ENCODE measurements around the gene ZNFX1.

The ZNFX1 gene

DNA sequence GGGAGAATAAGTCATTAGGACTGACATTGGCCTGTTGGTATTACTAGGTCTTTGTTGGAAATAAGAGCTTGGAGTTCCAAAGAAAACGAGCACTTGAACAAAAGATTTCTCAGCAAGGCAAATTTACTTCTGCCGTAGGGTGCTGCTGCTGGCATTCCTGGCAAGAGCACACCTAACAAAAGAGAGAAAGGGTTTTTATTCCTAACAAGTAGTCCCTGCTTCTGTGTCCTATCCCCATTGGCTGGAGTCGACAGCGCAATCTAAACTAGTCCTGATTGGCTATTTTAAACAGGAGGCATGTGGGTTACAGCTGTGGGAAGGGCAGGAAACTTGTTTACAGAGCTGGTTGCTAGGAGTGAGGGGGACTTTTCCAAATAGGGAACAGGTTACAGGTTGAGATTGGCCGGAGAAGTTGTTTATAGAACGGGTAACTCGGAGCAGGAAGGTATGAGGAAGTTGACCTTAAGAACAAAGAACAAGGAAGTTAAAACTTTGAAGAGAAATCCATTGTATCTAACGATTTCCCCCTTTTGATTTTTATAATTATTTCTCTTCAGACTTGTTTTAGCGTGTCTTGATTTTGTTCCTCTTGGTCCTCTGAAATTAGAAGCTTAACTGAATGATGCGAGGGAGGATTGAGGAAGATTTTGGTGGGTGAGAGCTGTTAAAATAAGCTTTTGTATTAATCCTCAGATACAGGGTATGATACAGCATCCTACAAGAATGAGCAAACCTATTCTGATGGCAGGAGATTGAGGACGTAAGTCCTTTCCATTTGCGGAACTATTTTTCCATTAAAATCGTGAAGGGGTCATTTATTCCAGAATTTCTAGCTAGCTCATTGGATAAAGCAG, 3.4 kb upstream of the ZNFX1 start:
- in situ Hi-C loops (cut with HindIII; ENCODE audit: low pct_unique_long_range_greater_than_20kb, low sequenced_read_pairs): no loop called here
- DNase-seq (ENCODE audit: low read depth in 1 of 2, low spot score in 1 of 2): peak in 1 of 2 experiments; percentile 99
- 0 out of 2 replicates have a peak, but pooled peaks have one; percentile 9 for TF ChIP-seq JUND (IDR thresholded peaks at IDR 0.05; ENCODE audit: low read depth)

DNA sequence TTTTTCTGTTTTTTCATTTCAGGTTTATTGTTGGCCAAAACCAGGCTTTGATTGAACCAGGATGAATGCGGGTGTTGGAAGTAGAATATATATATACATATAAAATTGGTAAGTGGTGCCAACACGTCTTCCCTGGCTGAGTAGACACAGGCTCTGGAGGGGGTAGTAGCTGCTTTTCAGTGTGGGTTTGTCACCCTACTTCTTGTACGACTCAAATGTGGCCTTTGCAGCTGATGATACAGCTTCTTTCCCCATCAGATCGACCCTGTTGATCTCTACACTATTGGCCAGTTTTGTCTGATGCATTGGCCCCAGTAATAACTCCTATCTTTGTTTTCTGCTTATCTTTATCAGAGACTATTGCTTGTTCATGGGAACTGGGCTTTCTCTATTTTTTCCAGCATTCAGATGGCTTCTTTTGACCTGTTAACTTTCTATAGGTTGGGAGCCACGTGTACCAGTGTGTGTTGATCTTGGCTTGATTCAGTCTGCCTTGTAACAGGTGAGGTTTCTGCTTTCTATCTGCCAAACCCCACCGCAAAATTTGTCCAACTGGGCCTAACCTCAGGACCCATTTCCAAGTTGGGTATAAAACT, 2.7 kb upstream of the ZNFX1 start:
- in situ Hi-C loops (cut with HindIII; ENCODE audit: low pct_unique_long_range_greater_than_20kb, low sequenced_read_pairs): no loop called here
- peak in 1 of 2 experiments; percentile 29 for DNase-seq (ENCODE audit: low read depth in 1 of 2, low spot score in 1 of 2)
- no peak for TF ChIP-seq JUND (IDR thresholded peaks at IDR 0.05; ENCODE audit: low read depth)

DNA sequence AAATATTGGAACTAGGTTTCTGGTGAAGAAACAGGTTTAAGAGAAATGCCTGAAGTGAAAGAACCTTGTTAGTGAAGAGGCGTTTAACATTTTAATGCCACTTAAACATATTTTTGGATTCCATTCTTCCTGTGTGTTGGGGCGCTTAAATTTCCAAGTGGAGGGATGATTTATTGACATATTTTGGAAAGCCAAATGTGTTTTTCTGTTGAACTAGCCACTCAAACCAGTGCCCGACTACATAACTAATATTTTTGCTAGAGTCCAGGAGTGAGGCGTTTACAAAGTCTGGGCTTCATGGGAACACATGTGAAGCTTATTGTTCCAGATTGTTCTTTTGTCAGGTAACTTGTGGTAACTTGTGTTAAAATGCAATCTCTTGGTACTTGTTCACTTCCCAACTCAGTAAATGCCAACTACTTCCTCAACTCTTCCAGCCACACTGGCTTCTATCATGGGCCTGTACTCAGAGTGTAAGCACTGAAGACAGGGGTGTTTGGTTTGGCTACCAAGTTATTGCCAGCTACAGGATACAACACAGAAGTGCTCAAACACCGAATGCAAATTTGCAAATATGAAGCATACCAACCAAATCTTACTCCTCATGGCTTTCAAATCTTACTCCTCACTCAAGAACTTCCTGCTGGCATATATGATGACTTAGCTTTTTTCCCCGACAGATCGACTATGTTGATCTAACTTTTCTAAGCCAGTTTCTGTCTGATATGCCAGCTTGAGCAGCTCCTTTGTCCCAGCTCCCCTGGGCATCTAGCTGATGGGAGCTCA, 2.0 kb upstream of the ZNFX1 start:
- TF ChIP-seq JUND (IDR thresholded peaks at IDR 0.05; ENCODE audit: low read depth): no peak
- DNase-seq (ENCODE audit: low read depth in 1 of 2, low spot score in 1 of 2): peak in 1 of 2 experiments; percentile 55
- in situ Hi-C loops (cut with HindIII; ENCODE audit: low pct_unique_long_range_greater_than_20kb, low sequenced_read_pairs): no loop called here

DNA sequence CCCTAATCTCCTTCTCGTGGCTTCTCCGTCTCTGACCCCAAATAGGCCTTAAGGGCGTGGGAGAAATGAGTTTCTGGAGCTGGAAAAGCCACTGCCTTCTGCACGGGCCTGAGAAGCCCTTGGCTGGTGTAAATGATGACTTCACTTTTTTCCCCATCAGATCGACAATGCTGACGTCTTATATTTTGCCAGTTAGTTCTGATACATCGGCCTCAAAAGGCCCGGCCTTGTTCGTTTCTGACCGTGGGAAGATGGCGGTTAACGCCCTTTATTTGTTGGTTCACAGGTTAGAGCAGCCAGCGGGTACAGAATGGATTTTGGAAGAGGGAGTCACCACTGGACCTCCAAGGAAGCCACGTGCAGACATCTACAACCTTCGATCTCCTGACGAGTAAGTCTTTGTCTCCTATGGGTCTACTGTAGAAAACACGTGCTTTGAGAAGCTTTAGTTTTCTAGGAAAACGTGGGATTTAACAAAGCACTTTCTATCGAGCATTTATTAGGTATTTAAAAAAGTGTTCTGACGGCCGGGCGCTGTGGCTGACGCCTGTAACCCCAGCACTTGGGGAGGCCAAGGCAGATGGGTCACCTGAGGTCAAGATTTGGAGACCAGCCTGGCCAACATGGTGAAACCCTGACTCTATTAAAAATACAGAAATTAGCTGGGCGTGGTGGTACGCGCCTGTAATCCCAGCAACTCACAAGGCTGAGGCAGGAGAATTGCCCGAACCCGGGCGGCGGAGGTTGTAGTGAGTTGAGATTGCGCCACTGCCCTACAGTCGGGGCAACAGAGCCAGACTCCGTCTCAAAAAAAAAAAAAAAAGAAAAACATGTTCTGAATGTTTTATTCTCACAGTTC, 1.2 kb upstream of the ZNFX1 start:
- in situ Hi-C loops (cut with HindIII; ENCODE audit: low pct_unique_long_range_greater_than_20kb, low sequenced_read_pairs): no loop called here
- TF ChIP-seq JUND (IDR thresholded peaks at IDR 0.05; ENCODE audit: low read depth): no peak
- peak in 1 of 2 experiments; percentile 52 for DNase-seq (ENCODE audit: low read depth in 1 of 2, low spot score in 1 of 2)

DNA sequence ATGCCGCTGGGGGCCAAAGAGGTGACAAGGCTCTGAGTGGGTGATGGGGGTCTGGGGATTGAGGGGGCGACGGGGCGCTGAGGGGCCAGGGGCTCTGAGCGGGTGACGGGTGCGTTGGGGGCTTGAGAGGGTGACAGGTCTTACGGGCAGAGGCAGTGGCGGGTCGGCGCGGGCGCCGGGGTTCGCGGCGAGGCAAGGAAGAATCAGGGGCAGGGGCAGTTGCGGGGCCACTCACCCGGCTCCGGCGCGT, 146 bp downstream of the ZNFX1 start:
- no peak for TF ChIP-seq JUND (IDR thresholded peaks at IDR 0.05; ENCODE audit: low read depth)
- DNase-seq (ENCODE audit: low read depth in 1 of 2, low spot score in 1 of 2): no peak
- in situ Hi-C loops (cut with HindIII; ENCODE audit: low pct_unique_long_range_greater_than_20kb, low sequenced_read_pairs): no loop called here

DNA sequence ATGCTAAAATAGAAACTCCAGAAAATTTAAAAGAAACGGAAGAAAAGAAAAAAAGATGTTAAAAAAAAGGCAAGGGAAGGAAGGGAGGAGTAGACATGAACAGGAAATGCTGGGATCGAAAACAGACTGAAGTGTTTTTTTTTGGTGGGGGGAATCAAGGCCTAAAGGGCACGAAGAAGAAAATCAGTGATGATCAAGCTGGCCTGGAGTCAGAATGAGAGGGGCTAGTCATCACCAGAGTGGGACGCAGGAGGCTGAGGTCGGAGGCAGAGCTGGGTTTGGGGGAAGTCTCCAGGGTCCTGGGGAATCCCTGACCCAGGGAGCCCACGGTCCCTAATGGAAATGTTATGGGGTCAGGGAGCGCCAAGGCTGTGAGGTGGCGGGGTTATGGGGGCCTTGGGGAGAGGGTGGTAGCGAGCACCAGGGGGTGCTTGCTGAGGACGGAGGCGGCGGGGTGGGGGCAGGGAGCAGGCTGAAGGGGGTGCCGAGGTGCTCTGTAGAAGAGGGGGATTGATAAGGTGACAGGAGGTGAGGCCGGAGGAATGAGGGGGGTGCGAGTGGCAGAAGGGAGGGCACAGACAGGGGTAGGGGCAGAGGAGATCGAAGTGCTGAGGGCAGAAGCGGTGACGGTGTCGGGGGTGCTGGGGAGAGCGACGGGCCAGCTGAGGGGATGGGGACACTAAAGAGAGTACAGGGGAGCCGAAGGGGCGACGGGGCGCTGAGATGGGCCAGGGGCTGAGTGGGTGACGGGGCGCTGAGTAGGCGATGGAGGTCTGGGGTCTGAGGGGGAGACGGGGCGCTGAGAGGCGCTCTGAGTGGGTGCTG, 684 bp downstream of the ZNFX1 start:
- DNase-seq (ENCODE audit: low read depth in 1 of 2, low spot score in 1 of 2): no peak
- no peak for TF ChIP-seq JUND (IDR thresholded peaks at IDR 0.05; ENCODE audit: low read depth)
- in situ Hi-C loops (cut with HindIII; ENCODE audit: low pct_unique_long_range_greater_than_20kb, low sequenced_read_pairs): no loop called here

DNA sequence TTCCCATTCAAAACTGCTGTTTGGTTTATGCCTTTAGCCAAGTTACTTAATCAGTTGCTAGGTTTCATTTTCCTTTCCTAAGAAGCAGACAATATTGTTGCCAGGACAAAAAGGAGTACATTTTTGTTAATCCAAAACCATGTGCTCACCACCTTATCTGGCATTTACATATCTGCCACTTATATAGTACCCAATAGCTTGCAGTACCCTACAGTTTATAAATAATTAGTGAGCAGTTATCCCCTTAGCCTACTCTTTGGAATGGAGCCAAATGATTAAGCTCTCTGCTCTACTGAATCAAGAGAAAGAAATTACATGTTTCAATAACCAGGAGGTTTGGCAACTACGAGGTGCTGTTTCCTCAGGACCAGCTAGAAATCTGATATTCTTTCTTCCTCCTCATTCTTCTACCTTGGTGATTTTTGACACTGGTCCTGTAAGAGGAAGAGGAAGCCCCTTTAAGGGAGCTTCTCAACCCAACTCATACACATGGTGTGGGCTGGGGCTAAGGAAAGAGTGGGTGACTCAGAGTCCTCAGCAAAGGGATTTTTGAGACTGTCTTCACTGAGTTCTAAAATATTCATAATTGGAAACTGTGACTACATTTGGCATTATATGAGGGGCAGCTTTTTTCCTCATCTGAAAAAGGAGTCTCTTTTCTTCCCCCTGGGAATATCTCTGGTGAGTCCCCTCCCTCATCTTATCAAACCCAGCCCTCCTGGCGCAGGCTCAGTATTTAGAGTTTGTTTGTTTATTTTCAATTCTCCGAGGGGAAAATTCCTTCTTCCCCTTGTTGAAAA, 1.5 kb downstream of the ZNFX1 start:
- DNase-seq (ENCODE audit: low read depth in 1 of 2, low spot score in 1 of 2): no peak
- in situ Hi-C loops (cut with HindIII; ENCODE audit: low pct_unique_long_range_greater_than_20kb, low sequenced_read_pairs): no loop called here
- TF ChIP-seq JUND (IDR thresholded peaks at IDR 0.05; ENCODE audit: low read depth): no peak

DNA sequence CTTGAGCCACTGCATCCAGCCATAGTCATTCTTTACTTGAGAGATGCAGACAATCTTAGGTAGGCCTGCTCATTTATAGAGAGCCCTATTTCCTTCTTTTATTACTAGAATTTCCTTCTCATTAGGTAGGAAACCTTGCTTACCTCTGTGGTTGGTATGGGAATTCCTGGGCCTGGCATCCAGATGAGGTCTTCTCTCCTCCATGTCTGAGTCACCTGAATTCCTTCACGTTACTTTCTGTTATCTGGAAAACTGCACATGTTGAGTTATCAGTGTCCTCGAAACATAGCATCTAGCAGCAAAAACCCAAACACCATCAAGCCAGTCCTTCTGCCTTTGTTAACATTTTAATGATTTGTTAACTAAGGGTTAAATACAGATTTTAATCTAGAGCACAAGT, 2.2 kb downstream of the ZNFX1 start:
- in situ Hi-C loops (cut with HindIII; ENCODE audit: low pct_unique_long_range_greater_than_20kb, low sequenced_read_pairs): no loop called here
- no peak for DNase-seq (ENCODE audit: low read depth in 1 of 2, low spot score in 1 of 2)
- no peak for TF ChIP-seq JUND (IDR thresholded peaks at IDR 0.05; ENCODE audit: low read depth)

DNA sequence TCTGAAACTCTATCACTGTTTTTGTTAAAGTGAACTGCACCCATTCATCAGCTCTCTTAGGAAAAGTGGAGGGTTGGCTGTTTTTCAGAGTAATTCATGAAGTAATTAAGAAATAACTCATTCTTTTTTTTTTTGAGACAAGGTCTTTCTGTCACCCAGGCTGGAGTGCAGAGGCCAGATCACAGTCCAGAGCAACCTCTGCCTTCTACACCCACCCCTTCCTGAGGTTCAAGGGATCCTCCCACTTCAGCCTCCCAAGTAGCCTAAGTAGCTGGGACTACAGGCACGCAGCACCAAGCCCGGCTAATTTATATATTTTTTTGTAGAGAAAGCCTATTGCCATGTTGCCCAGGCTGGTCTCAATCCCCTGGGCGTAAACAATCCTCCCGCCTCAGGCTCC, 2.6 kb downstream of the ZNFX1 start:
- in situ Hi-C loops (cut with HindIII; ENCODE audit: low pct_unique_long_range_greater_than_20kb, low sequenced_read_pairs): no loop called here
- TF ChIP-seq JUND (IDR thresholded peaks at IDR 0.05; ENCODE audit: low read depth): no peak
- no peak for DNase-seq (ENCODE audit: low read depth in 1 of 2, low spot score in 1 of 2)

DNA sequence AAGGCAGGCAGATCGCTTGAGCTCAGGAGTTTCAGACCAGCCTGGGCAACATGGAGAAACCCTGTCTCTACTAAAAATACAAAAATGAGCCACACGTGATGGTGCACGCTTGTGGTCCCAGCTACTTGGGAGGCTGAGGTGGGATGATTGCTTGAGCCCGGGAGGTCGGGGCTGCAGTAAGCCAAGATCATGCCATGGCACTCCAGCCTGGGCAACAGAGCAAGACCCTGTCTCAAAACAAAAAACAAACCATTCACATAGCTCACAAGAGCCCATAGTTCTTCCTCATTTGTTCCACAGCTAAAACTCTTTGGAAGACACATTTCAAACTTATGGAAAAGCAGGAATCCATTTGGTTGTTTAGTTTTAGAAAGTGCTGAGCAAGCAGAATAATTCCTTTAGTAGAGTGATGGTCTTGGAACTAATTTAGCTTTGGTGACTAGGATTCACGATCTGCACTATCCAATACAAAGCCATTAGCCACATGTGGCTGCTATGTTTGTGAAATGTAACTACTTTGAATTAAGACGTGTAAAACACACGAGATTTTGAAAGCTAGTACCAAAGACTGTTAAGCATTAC, 4.1 kb downstream of the ZNFX1 start:
- TF ChIP-seq JUND (IDR thresholded peaks at IDR 0.05; ENCODE audit: low read depth): no peak
- DNase-seq (ENCODE audit: low read depth in 1 of 2, low spot score in 1 of 2): no peak
- in situ Hi-C loops (cut with HindIII; ENCODE audit: low pct_unique_long_range_greater_than_20kb, low sequenced_read_pairs): no loop called here

DNA sequence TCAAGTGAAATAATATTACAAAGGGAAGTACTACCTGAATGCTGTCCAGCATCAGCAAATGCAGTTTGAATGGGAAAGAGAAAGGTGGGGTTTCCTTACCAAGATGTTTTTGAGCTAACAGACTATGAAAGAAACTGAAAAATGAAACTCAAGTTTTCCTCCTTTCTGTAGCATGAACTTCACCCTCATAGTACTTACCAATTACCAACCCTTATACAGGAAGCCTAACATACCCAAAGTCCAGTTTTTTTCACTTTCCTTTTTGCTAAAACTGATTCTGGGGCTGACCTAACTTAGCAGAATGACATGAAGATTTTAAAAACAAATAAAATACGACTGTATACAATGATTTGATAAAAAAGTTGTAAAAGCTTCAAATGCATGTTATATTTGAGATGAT, 5.2 kb downstream of the ZNFX1 start:
- TF ChIP-seq JUND (IDR thresholded peaks at IDR 0.05; ENCODE audit: low read depth): no peak
- no peak for DNase-seq (ENCODE audit: low read depth in 1 of 2, low spot score in 1 of 2)
- in situ Hi-C loops (cut with HindIII; ENCODE audit: low pct_unique_long_range_greater_than_20kb, low sequenced_read_pairs): no loop called here
